Measurements from ENCODE around the gene DHX30. TPM values are rescaled to one million over a fixed set of nuclear protein-coding genes. Genes with fewer than 3 reads are reported as not detected.

The DHX30 gene
- total and polyA plus RNA-seq, 9 of the 15 experiments (the other 6 are each of a cell fraction or from before 2014, with no cell fraction given), result 12.3 to 158 (median 79.0) TPM

- no peak for TF ChIP-seq ZBTB40 (IDR thresholded peaks at IDR 0.05)
- no peak for TF ChIP-seq ZBTB40 (CRISPR knock-in tag; IDR thresholded peaks at IDR 0.05)
- no peak for TF ChIP-seq FOXK1 (CRISPR knock-in tag; IDR thresholded peaks at IDR 0.05; ENCODE audit: borderline replicate concordance)
- no peak for TF ChIP-seq PYGO2 (tag; IDR thresholded peaks at IDR 0.05)
- no peak for TF ChIP-seq ZNF277 (CRISPR knock-in tag; IDR thresholded peaks at IDR 0.05; ENCODE audit: borderline replicate concordance)
- no peak for TF ChIP-seq BCOR (IDR thresholded peaks at IDR 0.05)
- TF ChIP-seq DPF2 (IDR thresholded peaks at IDR 0.05), result peak; percentile 65
- no peak for TF ChIP-seq ZNF431 (CRISPR knock-in tag; IDR thresholded peaks at IDR 0.05)
- TF ChIP-seq COPS2 (conservative IDR thresholded peaks at IDR 0.05), result no peak
- TF ChIP-seq TBP (optimal IDR thresholded peaks at IDR 0.05; ENCODE audit: low read depth, low read length), result no peak
- no peak for TF ChIP-seq NFE2 (IDR thresholded peaks at IDR 0.05; ENCODE audit: low read depth)
- TF ChIP-seq RFX1 (IDR thresholded peaks at IDR 0.05), result peak; percentile 29
- peak; percentile 62 for TF ChIP-seq ARID1B (IDR thresholded peaks at IDR 0.05)
- peak; percentile 96 for TF ChIP-seq KLF1 (tag; IDR thresholded peaks at IDR 0.05)
- no peak for TF ChIP-seq ZNF280A (IDR thresholded peaks at IDR 0.05; ENCODE audit: low read depth, partially characterized antibody)
- no peak; the same call in 1 of the 2 replicates for TF ChIP-seq RNF2 (IDR thresholded peaks at IDR 0.05)
Measured at GRCh38 chr3:47871389-47871788, 68.5 kb downstream of the DHX30 start (continued).
